A549 (cell line): ENCODE measurements around the gene CHST2.

ENCODE experiments used
- POLR2A ChIP-seq: IDR thresholded peaks from 2 replicates; pipeline ENCODE4 v1.6.1; 2012; ENCODE audit warnings: mild to moderate bottlenecking, low read length
- TF ChIP-seq, protein P1 (sequence below): fragments of >200 bp; sonication (Bioruptor Twin); formaldehyde crosslinking; IDR thresholded peaks from 3 replicates; pipeline ENCODE4 v1.5.1; 2016
- TF ChIP-seq, protein P2 (sequence below): fragments of 150-350 bp; IDR thresholded peaks from 2 replicates; pipeline ENCODE4 v1.6.1; 2014; ENCODE audit warnings: low read depth, mild to moderate bottlenecking, low read length
- TF ChIP-seq, protein P3 (sequence below): fragments of 200-600 bp; sonication (generic); IDR thresholded peaks from 2 replicates; pipeline ENCODE4 v1.6.1; 2016; ENCODE audit warnings: antibody characterized with exemption, mild to moderate bottlenecking, moderate library complexity

GRCh38 chr3:143081844-143082778 lies 37.5 kb upstream of the CHST2 start:
- TF ChIP-seq, protein P1, sequence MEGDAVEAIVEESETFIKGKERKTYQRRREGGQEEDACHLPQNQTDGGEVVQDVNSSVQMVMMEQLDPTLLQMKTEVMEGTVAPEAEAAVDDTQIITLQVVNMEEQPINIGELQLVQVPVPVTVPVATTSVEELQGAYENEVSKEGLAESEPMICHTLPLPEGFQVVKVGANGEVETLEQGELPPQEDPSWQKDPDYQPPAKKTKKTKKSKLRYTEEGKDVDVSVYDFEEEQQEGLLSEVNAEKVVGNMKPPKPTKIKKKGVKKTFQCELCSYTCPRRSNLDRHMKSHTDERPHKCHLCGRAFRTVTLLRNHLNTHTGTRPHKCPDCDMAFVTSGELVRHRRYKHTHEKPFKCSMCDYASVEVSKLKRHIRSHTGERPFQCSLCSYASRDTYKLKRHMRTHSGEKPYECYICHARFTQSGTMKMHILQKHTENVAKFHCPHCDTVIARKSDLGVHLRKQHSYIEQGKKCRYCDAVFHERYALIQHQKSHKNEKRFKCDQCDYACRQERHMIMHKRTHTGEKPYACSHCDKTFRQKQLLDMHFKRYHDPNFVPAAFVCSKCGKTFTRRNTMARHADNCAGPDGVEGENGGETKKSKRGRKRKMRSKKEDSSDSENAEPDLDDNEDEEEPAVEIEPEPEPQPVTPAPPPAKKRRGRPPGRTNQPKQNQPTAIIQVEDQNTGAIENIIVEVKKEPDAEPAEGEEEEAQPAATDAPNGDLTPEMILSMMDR, result no peak
- TF ChIP-seq POLR2A, result no peak
- TF ChIP-seq, protein P2, sequence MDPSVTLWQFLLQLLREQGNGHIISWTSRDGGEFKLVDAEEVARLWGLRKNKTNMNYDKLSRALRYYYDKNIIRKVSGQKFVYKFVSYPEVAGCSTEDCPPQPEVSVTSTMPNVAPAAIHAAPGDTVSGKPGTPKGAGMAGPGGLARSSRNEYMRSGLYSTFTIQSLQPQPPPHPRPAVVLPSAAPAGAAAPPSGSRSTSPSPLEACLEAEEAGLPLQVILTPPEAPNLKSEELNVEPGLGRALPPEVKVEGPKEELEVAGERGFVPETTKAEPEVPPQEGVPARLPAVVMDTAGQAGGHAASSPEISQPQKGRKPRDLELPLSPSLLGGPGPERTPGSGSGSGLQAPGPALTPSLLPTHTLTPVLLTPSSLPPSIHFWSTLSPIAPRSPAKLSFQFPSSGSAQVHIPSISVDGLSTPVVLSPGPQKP, result no peak
- TF ChIP-seq, protein P3, sequence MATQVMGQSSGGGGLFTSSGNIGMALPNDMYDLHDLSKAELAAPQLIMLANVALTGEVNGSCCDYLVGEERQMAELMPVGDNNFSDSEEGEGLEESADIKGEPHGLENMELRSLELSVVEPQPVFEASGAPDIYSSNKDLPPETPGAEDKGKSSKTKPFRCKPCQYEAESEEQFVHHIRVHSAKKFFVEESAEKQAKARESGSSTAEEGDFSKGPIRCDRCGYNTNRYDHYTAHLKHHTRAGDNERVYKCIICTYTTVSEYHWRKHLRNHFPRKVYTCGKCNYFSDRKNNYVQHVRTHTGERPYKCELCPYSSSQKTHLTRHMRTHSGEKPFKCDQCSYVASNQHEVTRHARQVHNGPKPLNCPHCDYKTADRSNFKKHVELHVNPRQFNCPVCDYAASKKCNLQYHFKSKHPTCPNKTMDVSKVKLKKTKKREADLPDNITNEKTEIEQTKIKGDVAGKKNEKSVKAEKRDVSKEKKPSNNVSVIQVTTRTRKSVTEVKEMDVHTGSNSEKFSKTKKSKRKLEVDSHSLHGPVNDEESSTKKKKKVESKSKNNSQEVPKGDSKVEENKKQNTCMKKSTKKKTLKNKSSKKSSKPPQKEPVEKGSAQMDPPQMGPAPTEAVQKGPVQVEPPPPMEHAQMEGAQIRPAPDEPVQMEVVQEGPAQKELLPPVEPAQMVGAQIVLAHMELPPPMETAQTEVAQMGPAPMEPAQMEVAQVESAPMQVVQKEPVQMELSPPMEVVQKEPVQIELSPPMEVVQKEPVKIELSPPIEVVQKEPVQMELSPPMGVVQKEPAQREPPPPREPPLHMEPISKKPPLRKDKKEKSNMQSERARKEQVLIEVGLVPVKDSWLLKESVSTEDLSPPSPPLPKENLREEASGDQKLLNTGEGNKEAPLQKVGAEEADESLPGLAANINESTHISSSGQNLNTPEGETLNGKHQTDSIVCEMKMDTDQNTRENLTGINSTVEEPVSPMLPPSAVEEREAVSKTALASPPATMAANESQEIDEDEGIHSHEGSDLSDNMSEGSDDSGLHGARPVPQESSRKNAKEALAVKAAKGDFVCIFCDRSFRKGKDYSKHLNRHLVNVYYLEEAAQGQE, result no peak
